GM21576 (cell line): ENCODE measurements around the gene RABEP2.
A peak's percentile ranks its signal among the peaks of the same experiment; 100 is the strongest.
"Not testable (repeated sequence)": the region's sequence is repeated elsewhere in the genome, so short reads cannot be mapped to it uniquely, and the experiment has no call there.

Experiments used
- ATAC-seq: cut with Tn5 transposase; IDR thresholded peaks from one replicate; pipeline ENCODE4 v1.9.1; 2021; ENCODE audit warnings: mild to moderate bottlenecking, moderate library complexity; ENCODE audit not compliant: unreplicated experiment

The RABEP2 gene, protein sequence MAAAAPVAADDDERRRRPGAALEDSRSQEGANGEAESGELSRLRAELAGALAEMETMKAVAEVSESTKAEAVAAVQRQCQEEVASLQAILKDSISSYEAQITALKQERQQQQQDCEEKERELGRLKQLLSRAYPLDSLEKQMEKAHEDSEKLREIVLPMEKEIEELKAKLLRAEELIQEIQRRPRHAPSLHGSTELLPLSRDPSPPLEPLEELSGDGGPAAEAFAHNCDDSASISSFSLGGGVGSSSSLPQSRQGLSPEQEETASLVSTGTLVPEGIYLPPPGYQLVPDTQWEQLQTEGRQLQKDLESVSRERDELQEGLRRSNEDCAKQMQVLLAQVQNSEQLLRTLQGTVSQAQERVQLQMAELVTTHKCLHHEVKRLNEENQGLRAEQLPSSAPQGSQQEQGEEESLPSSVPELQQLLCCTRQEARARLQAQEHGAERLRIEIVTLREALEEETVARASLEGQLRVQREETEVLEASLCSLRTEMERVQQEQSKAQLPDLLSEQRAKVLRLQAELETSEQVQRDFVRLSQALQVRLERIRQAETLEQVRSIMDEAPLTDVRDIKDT

DNA sequence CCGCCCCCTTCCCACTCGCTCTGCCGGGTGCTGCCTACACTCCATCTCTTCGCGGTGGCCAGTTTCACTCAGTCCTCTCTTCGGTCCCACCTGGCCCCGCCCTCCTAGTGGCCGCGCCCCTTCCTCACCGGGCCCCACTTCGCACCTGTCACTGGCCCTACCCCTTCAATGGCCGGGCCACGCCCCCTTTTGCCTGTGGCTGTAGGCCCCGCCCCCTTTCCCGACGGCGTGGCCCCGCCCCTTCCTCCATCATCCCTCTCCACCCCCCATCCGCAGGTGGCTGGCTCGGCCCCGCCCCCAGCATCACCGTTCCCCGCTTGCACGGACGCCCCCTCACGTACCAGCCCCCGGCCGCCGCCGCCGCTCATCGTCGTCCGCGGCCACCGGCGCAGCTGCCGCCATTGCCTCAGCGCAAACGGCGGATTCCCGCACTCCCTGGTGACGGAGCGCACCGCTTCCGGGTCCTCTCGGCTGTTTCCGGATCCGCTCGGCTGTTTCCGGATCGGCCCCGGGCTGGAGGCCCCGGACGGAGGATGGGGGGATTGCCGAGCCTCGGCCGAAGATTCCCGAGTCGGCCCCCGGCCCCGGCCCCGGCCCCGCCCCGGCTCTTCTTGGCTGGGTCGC lies at the start of gene RABEP2:
TSS of gene RABEP2 (minus strand) at position 477 of the 624 bp plus-strand sequence. CDS start at position 402, 75 bp downstream.
- peak; percentile 47 for ATAC-seq

DNA sequence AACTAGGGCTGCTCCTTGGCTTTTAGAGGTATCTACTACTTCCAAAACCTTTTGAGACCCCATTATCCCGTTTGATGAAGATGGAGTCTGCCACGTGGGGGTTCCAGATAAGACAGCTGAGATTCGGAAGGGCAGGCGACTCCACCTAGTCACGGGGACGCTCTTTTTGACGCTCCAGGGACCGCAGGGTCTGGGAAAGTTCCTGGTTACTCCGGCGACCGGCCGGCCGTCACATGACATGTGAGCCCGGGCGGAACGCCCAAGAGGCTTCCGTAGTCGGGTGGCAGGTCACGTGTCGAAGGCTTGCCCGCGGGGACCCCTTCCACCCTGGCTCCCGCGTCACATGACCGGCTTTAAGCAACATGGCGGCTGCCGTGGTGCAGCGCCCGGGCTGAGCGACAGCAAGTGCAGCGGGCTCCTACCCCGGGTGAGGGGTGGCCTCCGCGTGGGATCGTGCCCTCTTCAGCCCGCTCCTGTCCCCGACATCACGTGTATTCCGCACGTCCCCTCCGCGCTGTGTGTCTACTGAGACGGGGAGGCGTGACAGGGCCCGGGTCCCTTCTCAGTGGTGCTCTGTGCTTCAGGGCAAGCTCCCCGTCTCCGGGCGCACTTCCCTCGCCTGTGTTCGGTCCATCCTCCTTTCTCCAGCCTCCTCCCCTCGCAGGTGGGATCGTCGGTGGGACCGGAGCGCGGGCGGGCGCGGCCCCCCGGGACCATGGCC lies 49.6 kb upstream of the RABEP2 start, which contains the start of gene SPNS1:
TSS of gene SPNS1 (plus strand) at position 342 of the 721 bp plus-strand sequence. CDS start at position 716, 374 bp downstream.
- ATAC-seq: peak; percentile 74

DNA sequence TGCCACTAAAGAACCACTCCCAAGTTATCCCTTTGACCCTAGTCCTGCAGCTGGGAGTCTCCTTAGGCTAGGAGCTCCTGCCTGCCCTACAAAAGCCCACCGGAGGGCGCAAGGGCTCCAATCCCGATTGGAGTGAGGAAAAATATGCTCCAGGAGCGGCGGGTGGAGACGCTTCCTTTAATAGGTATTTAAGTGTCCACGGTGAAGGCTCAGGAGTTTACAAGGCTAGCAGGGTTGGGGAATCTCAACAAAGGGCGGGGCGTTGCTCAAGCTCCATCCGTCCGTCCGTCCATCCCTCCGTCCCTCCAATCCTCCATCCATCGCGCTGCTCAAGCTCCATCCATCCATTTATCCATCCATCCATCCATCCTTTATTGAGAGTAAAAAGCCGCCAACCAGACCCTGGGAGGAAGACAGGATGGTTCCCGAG lies 49.0 kb upstream of the RABEP2 start:
- ATAC-seq: peak; percentile 11

DNA sequence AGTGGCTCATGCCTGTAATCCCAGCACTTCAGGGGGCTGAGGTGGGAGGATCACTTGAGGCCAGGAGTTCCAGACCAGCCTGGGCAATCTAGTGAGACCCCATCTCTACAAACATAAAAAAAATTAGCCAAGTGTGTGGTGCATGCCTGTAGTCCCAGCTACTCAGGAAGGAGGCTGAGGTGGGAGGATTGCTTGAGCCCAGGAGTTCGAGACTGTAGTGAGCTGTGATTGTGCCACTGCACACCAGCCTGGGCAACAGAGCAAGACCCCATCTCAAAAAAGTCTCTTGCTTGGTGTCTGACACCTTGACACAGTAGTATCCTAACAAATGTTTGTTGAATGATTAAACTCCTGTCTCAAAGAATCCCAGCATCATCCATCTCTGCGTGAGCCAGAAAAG lies 44.7 kb upstream of the RABEP2 start:
- not testable (repeated sequence) for ATAC-seq

DNA sequence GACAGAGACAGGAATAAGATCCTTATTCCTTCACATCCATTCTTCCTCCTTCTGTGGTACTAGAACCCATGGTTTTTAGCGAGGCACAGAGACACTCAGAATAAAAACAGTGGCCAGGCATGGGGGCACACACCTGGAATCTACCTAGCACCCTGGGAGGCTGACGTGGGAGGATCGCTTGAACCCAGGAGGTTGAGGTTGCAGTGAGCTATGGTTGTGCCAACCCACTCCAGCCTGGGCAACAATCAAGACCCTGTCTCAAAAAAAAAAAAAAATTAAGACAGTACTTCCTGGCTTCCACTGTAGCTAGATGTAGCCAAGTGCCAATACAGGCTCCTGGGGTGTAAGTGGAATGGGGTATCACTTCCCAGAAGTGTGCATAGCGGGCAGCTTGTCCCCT lies 42.1 kb upstream of the RABEP2 start:
- no peak for ATAC-seq

DNA sequence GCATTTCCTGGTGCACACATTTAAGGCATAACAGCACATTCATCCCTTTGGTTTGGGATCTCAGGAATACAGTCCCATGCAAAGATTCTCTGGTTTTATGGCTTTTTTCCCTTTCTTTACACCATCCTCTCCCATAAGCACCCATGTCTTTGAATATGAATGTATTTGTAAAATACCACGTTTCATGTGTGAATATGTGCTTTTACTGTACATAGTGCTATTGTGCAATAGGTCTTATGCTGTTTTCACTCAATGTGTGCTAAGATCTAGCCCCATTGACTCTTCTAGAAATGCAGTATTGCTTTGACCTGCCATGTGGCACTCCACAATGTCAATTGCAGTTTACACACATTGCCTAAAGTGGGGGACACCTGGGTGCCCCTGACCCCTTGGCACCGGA lies 39.5 kb upstream of the RABEP2 start:
- ATAC-seq: no peak

DNA sequence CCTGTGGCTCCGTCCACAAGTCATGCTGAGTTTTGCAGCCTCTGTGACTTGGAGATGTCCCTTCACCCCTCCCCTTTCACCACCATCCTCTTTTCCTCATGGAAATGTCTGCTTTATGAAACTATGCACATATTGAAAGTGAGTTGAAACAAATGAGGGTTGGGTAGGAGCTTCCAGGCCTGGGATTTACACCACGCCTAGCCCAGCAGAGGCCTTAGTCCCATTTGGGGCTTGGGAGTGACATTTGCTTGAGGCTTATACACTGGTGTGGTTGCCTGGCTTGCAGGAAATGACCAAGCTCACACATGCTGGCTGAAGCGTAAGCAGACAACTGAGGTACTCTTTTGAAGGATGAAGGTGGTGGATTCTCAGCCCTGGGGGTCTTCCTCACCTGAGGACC lies 39.0 kb upstream of the RABEP2 start:
- no peak for ATAC-seq

DNA sequence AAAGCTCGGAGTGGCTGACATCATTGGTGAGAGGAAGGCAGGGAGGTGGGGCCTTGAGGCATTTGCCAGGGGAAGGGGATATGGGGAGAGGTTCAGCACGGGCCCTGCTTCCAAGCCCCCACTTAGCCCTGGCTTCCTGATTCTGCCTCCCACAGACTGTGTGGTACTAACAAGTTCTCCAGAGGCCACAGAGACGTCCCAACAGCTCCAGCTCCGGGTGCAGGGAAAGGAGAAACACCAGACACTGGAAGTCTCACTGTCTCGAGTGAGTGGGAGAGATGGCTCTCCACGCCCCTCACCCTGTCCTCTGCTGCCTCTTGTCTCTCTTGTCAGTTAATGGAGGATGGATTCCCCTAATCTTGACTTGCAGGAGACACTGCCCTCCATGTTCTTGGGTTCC lies 33.8 kb upstream of the RABEP2 start:
- no peak for ATAC-seq

DNA sequence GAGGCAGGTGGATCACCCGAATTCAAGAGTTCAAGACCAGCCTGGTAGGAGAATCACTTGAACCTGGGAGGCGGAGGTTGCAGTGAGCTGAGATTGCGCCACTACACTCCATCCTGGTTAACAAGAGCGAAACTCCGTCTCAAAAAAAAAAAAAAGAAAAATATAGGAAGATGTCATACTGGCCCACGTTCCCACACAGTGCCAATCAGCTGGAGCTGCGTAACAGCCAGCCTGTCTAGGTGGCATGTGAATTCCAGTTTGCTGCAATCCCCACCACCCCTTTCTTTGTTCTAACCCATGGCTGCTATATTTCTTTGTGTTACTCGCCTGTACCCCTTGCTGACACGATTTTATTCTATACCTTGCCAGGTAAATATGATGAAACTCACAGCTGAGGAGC lies 33.2 kb upstream of the RABEP2 start:
- no peak for ATAC-seq

DNA sequence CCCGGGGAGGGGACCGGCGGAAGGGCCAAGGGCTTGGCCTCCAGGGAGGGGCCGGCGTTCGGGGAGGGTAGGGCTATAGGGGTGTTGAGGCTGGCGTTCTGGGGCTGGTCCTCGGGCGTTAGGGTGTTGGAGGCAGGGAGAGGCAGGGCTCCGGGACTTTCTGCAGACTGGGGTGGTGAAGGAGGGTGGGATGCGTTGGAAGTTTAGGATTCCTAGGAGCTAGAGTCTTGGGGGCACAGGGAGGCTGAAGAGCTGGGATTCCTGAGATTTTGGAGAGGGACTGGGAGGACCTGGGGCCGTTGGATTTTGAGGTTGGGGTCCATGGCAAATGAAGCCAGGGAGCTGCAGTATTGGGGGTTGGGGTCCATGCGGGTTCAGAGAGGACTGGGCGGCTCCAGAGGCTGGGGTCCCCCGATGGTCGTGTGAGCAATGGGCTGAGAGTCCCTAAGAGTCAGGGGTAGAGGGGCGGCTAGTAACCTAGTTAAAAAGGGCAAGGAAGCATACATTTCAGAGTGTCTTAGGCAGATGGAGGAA lies 26.4 kb upstream of the RABEP2 start:
- no peak for ATAC-seq

DNA sequence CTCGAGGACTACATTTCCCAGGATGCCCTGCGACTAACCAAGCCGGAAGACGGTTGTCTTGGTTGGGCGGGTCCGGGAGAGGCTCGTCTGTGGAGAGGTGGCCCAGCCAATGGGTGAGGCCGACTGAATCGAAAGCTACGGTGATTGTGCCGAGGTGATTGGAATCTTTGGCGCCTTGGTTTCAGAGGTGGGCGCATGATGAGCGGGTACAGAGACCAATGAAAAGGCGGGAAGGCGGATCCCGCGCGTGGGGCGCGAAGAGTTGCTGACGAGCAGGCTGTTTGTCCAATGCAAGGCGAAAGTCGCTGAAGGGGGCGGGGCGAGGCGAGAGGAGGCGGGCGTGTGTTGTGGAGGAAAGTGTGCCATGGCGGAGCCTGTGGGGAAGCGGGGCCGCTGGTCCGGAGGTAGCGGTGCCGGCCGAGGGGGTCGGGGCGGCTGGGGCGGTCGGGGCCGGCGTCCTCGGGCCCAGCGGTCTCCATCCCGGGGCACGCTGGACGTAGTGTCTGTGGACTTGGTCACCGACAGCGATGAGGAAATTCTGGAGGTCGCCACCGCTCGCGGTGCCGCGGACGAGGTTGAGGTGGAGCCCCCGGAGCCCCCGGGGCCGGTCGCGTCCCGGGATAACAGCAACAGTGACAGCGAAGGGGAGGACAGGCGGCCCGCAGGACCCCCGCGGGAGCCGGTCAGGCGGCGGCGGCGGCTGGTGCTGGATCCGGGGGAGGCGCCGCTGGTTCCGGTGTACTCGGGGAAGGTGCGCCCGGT lies 25.8 kb upstream of the RABEP2 start, which contains the start of gene NFATC2IP:
TSS of gene NFATC2IP (plus strand) at position 290 of the 762 bp plus-strand sequence. CDS start at position 365, 75 bp downstream.
- peak; percentile 87 for ATAC-seq

DNA sequence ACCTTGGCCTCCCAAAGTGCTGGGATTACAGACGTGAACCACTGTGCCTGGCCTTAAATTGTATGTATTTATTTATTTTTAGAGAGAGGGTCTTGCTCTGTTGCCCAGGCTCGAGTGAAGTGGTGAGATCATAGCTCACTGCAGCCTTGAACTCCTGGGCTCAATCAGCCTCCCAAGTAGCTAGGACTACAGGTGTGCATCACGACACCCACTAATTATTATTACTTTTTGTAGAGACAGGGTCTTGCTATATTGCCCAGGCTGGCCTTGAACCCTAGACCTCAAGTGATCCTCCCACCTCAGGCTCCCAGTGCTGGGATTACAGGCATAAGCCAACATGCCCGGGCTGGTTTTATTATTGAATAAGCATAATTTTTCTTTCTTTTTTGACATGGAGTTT lies 21.6 kb upstream of the RABEP2 start:
- ATAC-seq: no peak

DNA sequence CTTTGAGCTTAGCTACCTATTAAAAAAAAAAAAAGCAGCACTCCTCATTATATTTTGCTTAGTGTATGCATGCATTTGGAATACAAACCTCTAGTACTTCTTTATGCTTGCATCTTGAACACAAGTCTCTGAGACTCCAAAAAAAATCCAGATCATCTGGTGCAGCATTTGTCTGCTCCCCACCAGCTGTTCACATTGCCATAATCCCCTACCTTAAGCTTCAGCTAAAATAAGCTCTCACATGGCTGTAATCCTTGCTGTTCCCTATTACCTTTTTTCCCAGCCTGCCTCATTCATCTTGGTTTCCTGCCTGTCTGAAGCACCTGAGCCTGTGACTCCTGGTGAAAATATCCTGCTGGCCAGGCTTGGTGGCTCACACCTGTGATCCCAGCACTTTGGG lies 18.2 kb upstream of the RABEP2 start:
- no peak for ATAC-seq

DNA sequence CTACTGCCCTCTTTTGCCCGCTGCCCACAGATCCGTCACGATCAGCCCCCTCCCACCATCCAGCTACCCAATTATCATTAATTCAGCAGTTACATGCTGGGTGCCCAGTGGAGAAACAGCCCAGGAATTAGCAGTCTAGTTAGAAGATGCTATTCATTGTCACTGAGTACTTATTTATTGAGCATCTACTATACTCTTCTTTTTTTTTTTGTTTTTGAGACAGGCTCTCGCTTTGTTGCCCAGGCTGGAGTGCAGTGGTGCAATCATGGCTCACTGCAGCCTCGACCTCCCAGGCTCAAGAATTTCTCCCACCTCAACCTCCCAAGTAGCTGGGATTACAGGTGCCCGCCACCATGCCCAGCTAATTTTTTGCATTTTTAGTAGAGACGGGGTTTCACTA lies 14.8 kb upstream of the RABEP2 start:
- not testable (repeated sequence) for ATAC-seq

DNA sequence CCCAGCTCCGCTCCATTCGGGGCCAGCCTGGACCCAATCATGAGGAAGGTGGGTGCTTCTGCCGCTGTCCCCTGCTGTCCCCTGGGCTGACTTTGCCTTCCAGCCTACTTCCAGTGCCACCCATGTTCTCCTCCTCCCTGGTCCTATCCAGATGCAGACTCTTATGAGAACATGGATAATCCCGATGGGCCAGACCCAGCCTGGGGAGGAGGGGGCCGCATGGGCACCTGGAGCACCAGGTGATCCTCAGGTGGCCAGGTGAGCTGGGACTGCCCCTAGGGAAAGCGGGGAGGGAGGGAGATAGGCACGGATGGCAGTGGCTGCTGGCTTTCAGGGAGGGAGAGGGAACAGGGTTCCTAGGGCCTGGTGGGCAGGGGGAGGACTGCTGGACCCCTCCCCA lies 13.7 kb upstream of the RABEP2 start:
- ATAC-seq: no peak

DNA sequence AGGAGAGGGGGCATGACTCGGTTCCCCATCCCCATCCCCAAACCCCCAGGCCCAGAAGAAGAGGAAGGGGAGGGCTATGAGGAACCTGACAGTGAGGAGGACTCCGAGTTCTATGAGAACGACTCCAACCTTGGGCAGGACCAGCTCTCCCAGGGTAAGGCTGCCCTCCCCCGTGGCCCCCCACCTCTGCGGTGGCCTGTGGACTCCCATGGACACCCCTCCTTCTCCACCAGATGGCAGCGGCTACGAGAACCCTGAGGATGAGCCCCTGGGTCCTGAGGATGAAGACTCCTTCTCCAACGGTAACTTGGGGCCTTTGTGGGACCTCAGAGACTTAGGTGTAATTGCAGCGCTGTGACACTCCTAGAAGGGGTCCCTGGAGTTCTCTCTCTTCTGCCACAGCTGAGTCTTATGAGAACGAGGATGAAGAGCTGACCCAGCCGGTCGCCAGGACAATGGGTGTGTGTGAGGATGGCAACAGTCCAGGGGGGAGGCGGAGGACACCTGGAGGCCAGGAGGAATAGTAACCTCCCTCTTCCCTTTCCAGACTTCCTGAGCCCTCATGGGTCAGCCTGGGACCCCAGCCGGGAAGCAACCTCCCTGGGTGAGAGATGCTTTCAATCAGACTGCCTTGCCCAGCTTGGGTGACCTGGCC lies 12.3 kb upstream of the RABEP2 start:
- no peak for ATAC-seq

DNA sequence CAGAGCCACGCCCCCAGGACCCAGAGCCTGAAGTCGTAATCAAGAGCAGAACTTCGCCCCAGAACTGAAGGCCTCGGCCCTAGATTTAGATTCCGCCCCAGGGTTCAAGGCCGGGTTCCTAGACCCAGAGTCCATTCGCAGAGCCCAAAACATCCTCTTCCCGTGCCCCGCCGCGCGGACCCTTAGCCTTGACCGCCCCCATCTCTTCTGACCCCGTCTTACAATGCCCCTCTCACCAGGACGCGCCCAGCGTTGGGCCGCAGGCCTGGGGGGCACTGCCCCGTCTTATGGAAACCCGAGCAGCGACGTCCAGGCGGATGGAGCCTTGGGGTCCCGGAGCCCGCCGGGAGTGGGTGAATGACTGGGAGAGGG lies 11.7 kb upstream of the RABEP2 start:
- no peak for ATAC-seq

DNA sequence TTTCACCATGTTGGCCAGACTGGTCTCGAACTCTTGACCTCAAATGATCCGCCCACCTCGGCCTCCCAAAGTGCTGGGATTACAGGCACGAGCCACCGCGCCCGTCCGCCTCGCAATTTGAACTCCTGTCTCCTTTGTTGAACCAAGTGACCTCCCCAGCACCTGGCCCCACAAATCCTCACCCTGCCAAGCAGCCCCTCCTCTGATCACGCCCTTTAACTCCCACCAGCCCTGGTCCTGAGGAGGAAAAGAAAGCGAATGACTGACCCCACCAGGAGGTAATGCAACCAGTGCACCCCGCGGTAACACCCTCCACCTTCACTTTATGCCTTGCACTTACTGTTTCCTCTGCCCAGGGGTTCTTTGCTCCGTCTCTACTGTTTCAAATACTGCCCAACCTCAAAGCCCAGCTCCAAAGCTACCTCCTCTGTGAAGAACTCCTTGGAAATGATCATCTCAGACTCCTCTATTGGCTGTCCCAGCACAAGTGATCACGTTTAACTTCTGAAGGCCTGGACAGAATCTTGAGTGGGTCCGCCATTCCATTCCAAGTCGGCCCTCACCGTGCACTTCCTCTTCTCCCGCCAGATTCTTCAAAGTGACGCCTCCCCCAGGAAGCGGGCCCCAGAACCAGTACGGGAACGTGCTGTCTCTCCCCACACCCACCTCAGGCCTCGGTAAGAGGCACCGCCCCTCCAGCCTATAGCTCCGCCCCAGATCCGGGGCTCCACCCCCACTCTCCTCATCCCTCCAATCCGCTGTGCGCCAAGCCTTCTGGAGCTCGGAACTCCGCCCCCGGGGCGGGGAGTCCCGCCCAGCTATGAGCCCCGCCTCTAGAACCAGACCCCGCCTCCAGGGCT lies 11.1 kb upstream of the RABEP2 start:
- peak; percentile 59 for ATAC-seq

DNA sequence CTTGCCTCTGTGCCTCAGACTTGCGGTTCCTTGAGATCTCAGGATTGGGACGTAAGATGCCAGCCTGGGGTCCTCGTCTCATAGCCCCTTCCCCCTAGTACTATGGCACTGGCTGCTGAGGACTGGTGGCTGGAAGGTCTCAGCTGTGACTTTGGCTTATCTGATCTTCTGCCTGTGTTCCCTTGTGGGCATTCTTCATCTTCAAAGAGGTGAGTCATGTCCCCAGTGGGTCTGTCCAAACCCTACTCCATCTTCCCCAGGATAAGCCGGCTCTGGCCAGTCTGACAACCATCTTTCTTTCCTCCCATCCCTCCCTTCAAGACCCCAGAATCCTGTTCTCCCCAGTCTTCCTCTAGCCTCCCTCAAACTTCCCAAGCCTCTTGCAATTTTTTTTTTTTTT lies 10.3 kb upstream of the RABEP2 start:
- no peak for ATAC-seq
